CD4-positive, alpha-beta T cell treated with Interferon gamma for 1 hour (primary cell): ENCODE results near the gene SGCD.

ENCODE experiments used
- DNase-seq: peaks from one replicate; pipeline ENCODE4 v3.0.0-alpha.2; 2020

SGCD gene

GRCh38 chr5:156363861-156364260, 36.9 kb downstream of the SGCD start:
- no peak for DNase-seq

GRCh38 chr5:156366521-156366920, 39.6 kb downstream of the SGCD start:
- no peak for DNase-seq

DNA sequence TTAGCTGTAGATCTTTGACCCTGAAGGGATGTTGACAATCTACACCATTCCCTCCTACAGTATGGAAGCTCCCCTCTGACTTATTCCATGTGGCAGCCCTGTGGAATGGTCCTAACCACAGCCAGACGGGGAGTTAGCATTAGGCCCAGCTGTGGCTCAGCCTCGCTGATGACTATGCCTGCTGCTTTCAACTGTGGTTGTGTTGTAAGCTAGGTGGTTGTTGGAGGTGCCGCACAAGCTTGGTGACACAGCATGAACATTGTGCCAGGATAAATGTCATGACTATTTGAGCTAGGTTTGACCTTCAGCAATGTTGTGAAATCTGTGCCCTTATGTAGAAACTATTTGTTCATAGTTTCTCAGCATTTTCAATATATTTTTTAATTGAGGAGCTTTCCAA, 40.6 kb downstream of the SGCD start:
- DNase-seq: no peak

DNA sequence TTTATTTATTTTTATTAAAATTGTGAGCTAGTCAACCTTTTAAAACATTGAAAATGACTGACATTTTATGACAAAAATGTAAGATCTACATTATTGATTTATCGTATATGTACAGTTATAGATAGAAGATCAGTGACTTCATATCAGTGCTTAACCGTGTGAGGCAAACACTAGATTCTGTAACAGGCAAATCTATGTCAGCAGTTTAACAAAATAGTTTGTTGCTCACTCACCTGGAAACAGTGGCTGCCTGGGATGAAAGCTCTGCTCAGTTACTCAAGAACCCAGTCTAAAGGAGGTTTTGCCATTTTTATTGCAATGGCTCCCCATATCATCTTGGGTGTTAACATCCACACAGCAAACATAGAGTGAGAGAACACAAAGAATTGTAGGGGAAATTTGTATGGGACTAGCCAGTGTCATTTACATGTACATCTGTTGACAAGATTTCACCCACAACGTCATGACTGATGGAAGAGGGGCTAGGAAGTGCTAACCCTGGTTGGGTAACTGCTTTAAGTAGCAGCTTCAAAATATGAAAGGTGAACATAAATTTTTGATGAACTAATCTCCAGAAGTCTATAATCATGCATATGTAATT, 49.0 kb downstream of the SGCD start:
- no peak for DNase-seq

- DNase-seq: no peak
Measured at GRCh38 chr5:156376751-156377150, 49.8 kb downstream of the SGCD start.

DNA sequence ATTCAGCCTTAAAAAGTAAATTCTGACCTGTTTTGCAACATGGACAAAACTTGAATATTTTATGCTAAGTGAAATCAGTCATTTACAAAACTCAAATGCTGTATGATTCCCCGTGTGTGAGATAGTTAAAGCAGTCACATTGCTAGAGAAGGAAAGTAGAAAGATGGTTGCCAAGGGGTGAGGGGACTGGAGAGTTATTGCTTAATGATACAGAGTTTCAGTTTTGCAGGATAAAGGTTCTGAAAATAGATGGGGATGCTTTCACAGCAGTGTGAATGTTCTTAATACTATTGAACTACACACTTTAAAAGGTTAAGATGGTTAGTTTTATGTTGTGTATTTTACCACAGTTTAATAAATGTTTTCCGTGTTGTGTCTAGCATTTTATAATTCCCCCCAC, 51.2 kb downstream of the SGCD start:
- no peak for DNase-seq

DNA sequence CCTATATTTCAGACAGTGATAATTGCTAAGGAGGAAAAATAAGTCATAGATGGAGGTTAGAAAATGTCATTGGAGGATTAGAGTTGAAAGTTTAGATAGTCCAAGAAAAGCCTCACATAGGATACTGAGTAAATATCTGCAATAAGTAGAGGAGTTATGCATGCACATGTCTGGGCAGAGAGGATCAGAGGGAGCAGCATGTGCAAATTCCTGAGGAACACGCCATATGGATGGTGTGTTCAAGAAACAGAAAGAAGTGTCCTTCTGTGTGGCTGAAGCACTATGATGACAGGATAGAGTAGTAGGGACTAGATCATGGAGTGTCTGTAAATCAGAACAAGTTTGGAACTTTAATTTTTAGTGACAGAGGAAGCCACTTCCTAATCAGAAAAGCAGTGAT, 52.2 kb downstream of the SGCD start:
- no peak for DNase-seq

- no peak for DNase-seq
Measured at GRCh38 chr5:156380848-156381247, 53.9 kb downstream of the SGCD start.

- no peak for DNase-seq
Measured at GRCh38 chr5:156383510-156384265, 56.7 kb downstream of the SGCD start.

GRCh38 chr5:156385416-156385815, 58.5 kb downstream of the SGCD start:
- no peak for DNase-seq

GRCh38 chr5:156386976-156387375, 60.0 kb downstream of the SGCD start:
- DNase-seq: no peak

GRCh38 chr5:156387391-156387790, 60.4 kb downstream of the SGCD start:
- no peak for DNase-seq

DNA sequence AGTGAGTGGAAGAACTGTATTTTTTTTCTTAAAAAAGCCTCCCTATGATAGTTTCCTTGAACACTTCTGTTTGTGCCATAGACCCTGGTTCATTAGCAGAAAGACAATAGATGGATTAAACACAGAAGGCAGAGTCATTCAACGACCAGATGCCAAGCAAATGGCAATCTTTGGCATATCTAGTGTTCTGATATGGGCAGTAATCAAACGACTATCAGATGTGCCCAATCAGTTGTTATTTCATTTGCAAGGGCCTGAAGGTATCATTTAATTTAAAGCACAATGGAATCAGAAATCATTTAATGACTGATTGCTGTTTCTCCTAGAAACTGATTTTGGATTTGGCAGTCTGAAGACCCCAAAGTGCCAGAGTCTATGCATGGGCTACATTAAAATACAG, 61.3 kb downstream of the SGCD start:
- no peak for DNase-seq

- no peak for DNase-seq
Measured at GRCh38 chr5:156391139-156391538, 64.2 kb downstream of the SGCD start.

- DNase-seq: no peak
Measured at GRCh38 chr5:156393980-156394379, 67.0 kb downstream of the SGCD start.

GRCh38 chr5:156394642-156395305, 67.8 kb downstream of the SGCD start:
- no peak for DNase-seq

DNA sequence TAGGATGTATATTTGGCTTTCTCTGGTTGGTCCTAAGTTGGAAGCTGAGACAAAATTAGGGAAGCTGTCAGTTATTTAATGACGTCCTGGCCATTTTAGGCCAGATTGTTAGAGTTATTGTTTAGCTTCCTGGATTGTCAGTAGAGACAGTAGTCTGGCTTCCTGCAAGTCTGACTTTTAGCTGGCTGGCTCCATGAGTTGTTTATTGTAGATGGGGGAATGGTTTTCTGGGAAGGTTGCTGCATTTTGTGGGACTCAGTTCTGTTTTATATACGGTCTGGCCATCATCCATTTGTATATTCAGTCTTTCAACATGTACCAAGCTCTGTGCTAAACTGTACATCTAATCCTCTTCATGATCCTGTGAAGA, 68.3 kb downstream of the SGCD start:
- DNase-seq: no peak

- no peak for DNase-seq
Measured at GRCh38 chr5:156396063-156396829, 69.3 kb downstream of the SGCD start.

DNA sequence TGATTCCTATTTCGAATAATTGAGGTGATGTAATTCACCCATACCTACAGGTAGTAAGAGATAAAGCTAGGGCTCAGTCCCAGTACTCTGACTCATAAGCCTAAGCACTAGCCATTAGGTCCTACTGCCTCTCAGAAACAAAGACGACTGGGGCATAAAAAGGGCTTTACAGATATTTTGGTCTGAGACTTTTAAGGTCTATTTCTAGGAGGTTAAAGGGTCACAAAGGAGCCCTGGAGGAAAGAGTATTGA, 69.8 kb downstream of the SGCD start:
- DNase-seq: no peak

GRCh38 chr5:156399323-156399722, 72.4 kb downstream of the SGCD start:
- no peak for DNase-seq

GRCh38 chr5:156400231-156400986, 73.4 kb downstream of the SGCD start:
- DNase-seq: no peak

DNA sequence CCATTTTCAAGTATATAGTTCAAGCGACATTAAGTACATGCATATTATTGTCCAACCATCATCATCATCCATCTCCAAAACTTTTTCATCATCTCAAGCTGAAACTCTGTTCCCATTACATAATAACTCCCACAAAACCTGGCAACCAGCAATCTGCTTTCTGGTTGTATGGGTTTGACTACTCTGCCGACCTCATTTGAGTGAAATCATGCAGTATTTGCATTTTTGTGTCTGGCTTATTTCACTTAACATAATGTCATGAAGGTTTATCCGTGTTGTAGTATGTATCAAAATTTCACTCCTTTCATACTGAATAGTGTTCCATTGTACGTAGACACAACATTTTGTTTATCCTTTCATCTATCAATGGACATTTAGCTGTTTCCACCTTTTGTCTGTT, 74.8 kb downstream of the SGCD start:
- no peak for DNase-seq

DNA sequence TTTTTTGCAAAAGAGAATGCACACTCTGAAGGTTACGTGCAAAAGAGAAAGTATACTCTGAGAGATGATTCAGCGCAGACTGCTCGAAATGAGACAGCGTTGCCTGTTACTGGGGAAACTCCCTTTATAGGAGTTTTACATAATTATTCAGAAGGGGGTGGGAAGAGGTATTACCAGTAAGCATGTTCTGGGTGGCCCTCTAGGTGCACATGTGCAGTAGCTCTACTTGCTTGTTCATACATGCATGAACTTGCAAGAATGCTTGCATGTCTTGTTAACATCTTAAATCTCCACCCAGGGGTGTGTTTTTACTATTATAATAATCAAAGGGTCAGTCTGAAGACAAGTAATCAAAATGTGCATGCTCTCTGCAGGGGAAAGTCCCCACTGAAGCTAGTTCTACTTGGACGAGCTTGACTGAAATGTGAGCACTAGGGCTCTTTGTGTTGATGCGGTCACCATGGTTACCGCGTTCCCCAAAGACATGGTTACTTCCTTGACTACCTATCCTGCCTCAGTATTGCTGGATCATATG, 75.5 kb downstream of the SGCD start:
- peak; percentile 68 for DNase-seq
